K562 (cell line): ENCODE results near the gene QKI. TPM values are rescaled to one million over a fixed set of nuclear protein-coding genes. Genes with fewer than 3 reads are reported as not detected.

Experiments used
- BRD4 ChIP-seq: fragments of 200-600 bp; sonication (generic); IDR thresholded peaks from 2 replicates; pipeline ENCODE4 v1.6.1; 2017; ENCODE audit warnings: inconsistent platforms
- C11orf30 ChIP-seq: fragments of 450-650 bp; IDR thresholded peaks from 2 replicates; pipeline ENCODE4 v1.6.1; 2016; ENCODE audit warnings: low read depth, mild to moderate bottlenecking
- CBX1 ChIP-seq: sonication (generic); IDR thresholded peaks from 2 replicates; pipeline ENCODE4 v1.6.1; 2016; ENCODE audit warnings: antibody characterized with exemption, low read depth, mild to moderate bottlenecking
- CBX8 ChIP-seq: fragments of 200-600 bp; sonication (generic); IDR thresholded peaks from 2 replicates; pipeline ENCODE4 v1.6.1; 2012; ENCODE audit warnings: borderline replicate concordance, mixed run types, low read depth, mild to moderate bottlenecking, moderate library complexity, mixed read lengths, low read length, control low read depth, inconsistent platforms; ENCODE audit not compliant: poor library complexity, severe bottlenecking; ENCODE audit errors: extremely low read depth
- CREB1 ChIP-seq, 2 experiments: sonication (generic) in 1 of 2; formaldehyde crosslinking in 1 of 2; IDR thresholded peaks; 2 replicates each; pipeline versions ENCODE4 v1.6.1 to v1.8.0; 2012 to 2022; ENCODE audit warnings: inconsistent platforms in 1 of 2, mild to moderate bottlenecking in 1 of 2, missing genetic modification reagents in 1 of 2, moderate library complexity in 1 of 2
- ETV5 ChIP-seq: sonication (generic); formaldehyde crosslinking; IDR thresholded peaks from 2 replicates; pipeline ENCODE4 v1.4.0; 2020; ENCODE audit warnings: low read depth, mild to moderate bottlenecking, missing genetic modification reagents
- HEY1 ChIP-seq: fragments of 250-450 bp; sonication (Bioruptor Pico); IDR thresholded peaks from 2 replicates; pipeline ENCODE4 v1.5.0; 2020; ENCODE audit warnings: mild to moderate bottlenecking, moderate library complexity, borderline replicate concordance
- KDM1A ChIP-seq, 2 experiments: fragments of 450-650 bp; IDR thresholded peaks; 2 replicates each; pipeline ENCODE4 v1.6.1; 2016; ENCODE audit warnings: mild to moderate bottlenecking in 2 of 2
- KLF13 ChIP-seq: fragments of 450-650 bp; IDR thresholded peaks from 2 replicates; pipeline ENCODE4 v1.6.1; 2016; ENCODE audit warnings: missing genetic modification characterization, low read depth, mild to moderate bottlenecking, missing compliant biosample characterization, moderate library complexity, borderline replicate concordance
- MIER1 ChIP-seq: fragments of 450-650 bp; IDR thresholded peaks from 2 replicates; pipeline ENCODE4 v1.6.1; 2016; ENCODE audit warnings: antibody characterized with exemption, mild to moderate bottlenecking, low read depth
- NCOA4 ChIP-seq: fragments of 450-650 bp; IDR thresholded peaks from 2 replicates; pipeline ENCODE4 v1.6.1; 2018; ENCODE audit warnings: mild to moderate bottlenecking; ENCODE audit not compliant: partially characterized antibody
- NCOA6 ChIP-seq: fragments of 450-650 bp; IDR thresholded peaks from 2 replicates; pipeline ENCODE4 v1.6.1; 2017; ENCODE audit warnings: mild to moderate bottlenecking
- NEUROD1 ChIP-seq: fragments of 150-350 bp; IDR thresholded peaks from 2 replicates; pipeline ENCODE4 v1.6.1; 2014; ENCODE audit warnings: borderline replicate concordance, low read length, low read depth; ENCODE audit not compliant: partially characterized antibody
- SMAD2 ChIP-seq: fragments of 150-350 bp; IDR thresholded peaks from 2 replicates; pipeline ENCODE4 v1.6.1; 2014; ENCODE audit warnings: low read depth, mild to moderate bottlenecking, low read length
- STAT5B ChIP-seq: fragments of 250-450 bp; sonication (Bioruptor Pico); IDR thresholded peaks from 2 replicates; pipeline ENCODE4 v1.8.0; 2021; ENCODE audit warnings: mild to moderate bottlenecking, inconsistent platforms
- TAL1 ChIP-seq: fragments of 450-650 bp; IDR thresholded peaks from 2 replicates; pipeline ENCODE4 v1.6.1; 2016; ENCODE audit warnings: mild to moderate bottlenecking
- TEAD1 ChIP-seq, 2 experiments: fragments of 450-650 bp in 1 of 2; sonication (generic) in 1 of 2; formaldehyde crosslinking; IDR thresholded peaks; 2 replicates each; pipeline versions ENCODE4 v1.4.0 to v1.8.0; 2020 to 2022; ENCODE audit warnings: mild to moderate bottlenecking in 2 of 2, missing genetic modification reagents in 1 of 2
- ZNF124 ChIP-seq: sonication (generic); formaldehyde crosslinking; IDR thresholded peaks from 2 replicates; pipeline ENCODE4 v1.8.1; 2022; ENCODE audit warnings: missing genetic modification reagents
- ZNF232 ChIP-seq: sonication (generic); formaldehyde crosslinking; IDR thresholded peaks from 2 replicates; pipeline ENCODE4 v1.8.0; 2022; ENCODE audit warnings: mild to moderate bottlenecking, missing genetic modification reagents
- ZNF282 ChIP-seq: sonication (generic); formaldehyde crosslinking; IDR thresholded peaks from 2 replicates; pipeline ENCODE4 v1.8.1; 2023; ENCODE audit warnings: missing genetic modification reagents
- ZNF354B ChIP-seq: fragments of 250-450 bp; sonication (Bioruptor Pico); IDR thresholded peaks from 2 replicates; pipeline ENCODE4 v1.4.0; 2020
- ZNF644 ChIP-seq: fragments of 200-800 bp; sonication (Bioruptor generic); IDR thresholded peaks from 2 replicates; pipeline ENCODE4 v1.6.1; 2016; ENCODE audit warnings: low read depth, missing genetic modification characterization, missing compliant biosample characterization
- ZNF695 ChIP-seq: fragments of 450-650 bp; formaldehyde crosslinking; IDR thresholded peaks from 2 replicates; pipeline ENCODE4 v1.4.0; 2020; ENCODE audit warnings: mild to moderate bottlenecking, moderate library complexity
- polyA plus RNA-seq, 8 experiments: library from polyadenylated mRNA; depleted of rRNA in 4 of 8; stranded (reverse) in 5 of 8; unstranded in 3 of 8; fragments of >200 nt; fragmentation: Nextera tagmentation in 2 of 8; fragmentation: Illumina TruSeq in 1 of 8; extraction: Ambion mirVana in 2 of 8; extraction: Trizol in 1 of 8; gene quantifications; 2 replicates each; pipeline versions ENCODE4 v1.2.1 to v1.2.3, GENCODE V29; 2011 to 2014; ENCODE audit warnings: inconsistent platforms in 1 of 8, missing spikeins in 1 of 8
- total RNA-seq, 7 experiments: library from RNA; depleted of rRNA in 6 of 7; stranded (reverse); fragments of >200 nt in 6 of 7; fragmentation: Illumina TruSeq in 2 of 7; extraction: Trizol in 2 of 7; gene quantifications; 2 replicates each; pipeline versions ENCODE4 v1.2.1 to v1.2.3, GENCODE V29; 2011 to 2021; ENCODE audit warnings: low replicate concordance in 1 of 7
- TF ChIP-seq, protein P1 (sequence below), 2 experiments: fragments of 450-650 bp in 1 of 2; IDR thresholded peaks; 2 replicates each; pipeline ENCODE4 v1.6.1; 2011 to 2017; ENCODE audit warnings: low read depth in 2 of 2, antibody characterized with exemption in 1 of 2, borderline replicate concordance in 1 of 2, low read length in 1 of 2, mild to moderate bottlenecking in 1 of 2, mixed read lengths in 1 of 2; ENCODE audit not compliant: control insufficient read depth in 1 of 2
- TF ChIP-seq, protein P2 (sequence below): sonication (generic); formaldehyde crosslinking; IDR thresholded peaks from 2 replicates; pipeline ENCODE4 v1.8.0; 2022; ENCODE audit warnings: mild to moderate bottlenecking, low read depth, missing genetic modification reagents

The QKI gene
- total and polyA plus RNA-seq, 9 of the 15 experiments (the other 6 are each of a cell fraction or from before 2014, with no cell fraction given): 20.4 to 215 (median 123) TPM

DNA sequence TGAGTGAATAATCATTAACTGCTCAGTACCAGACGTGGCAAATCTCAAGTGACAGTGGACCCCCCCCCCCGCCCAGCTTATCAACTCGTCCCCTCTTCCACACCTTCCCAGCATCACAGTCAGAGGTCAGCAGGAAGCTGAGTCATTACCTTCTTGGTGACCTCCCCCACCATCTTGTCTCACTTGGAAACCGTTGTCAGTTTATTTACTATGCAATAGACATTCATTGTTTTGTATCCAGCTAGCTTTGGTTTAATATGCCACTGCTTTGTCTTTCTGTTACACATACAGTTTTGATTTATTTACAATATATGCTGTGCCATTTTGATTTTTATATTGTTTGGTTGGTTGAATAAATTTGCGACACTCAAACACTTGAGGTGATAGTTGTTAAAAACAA lies 158.1 kb downstream of the QKI start (continued):
- TF ChIP-seq, protein P1, sequence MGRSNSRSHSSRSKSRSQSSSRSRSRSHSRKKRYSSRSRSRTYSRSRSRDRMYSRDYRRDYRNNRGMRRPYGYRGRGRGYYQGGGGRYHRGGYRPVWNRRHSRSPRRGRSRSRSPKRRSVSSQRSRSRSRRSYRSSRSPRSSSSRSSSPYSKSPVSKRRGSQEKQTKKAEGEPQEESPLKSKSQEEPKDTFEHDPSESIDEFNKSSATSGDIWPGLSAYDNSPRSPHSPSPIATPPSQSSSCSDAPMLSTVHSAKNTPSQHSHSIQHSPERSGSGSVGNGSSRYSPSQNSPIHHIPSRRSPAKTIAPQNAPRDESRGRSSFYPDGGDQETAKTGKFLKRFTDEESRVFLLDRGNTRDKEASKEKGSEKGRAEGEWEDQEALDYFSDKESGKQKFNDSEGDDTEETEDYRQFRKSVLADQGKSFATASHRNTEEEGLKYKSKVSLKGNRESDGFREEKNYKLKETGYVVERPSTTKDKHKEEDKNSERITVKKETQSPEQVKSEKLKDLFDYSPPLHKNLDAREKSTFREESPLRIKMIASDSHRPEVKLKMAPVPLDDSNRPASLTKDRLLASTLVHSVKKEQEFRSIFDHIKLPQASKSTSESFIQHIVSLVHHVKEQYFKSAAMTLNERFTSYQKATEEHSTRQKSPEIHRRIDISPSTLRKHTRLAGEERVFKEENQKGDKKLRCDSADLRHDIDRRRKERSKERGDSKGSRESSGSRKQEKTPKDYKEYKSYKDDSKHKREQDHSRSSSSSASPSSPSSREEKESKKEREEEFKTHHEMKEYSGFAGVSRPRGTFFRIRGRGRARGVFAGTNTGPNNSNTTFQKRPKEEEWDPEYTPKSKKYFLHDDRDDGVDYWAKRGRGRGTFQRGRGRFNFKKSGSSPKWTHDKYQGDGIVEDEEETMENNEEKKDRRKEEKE (IDR thresholded peaks at IDR 0.05; ENCODE audit: borderline replicate concordance in 1 of 2, control insufficient read depth in 1 of 2, low read depth in 2 of 2, low read length in 1 of 2): no peak
- no peak for TF ChIP-seq ZNF354B
- TF ChIP-seq ZNF124 (CRISPR knock-in tag): no peak
- TF ChIP-seq ZNF644 (tag): peak; percentile 67
- no peak for TF ChIP-seq SMAD2
- no peak for TF ChIP-seq CBX8
- peak; percentile 74 for TF ChIP-seq ETV5 (CRISPR knock-in tag)
- no peak; the same call in 1 of the 2 replicates for TF ChIP-seq CREB1 (IDR thresholded peaks at IDR 0.05)
- TF ChIP-seq CREB1 (CRISPR knock-in tag; IDR thresholded peaks at IDR 0.05): no peak
- peak; percentile 60 for TF ChIP-seq NEUROD1
- no peak for TF ChIP-seq NCOA6
- TF ChIP-seq KLF13 (tag): no peak
- no peak for TF ChIP-seq CBX1
- TF ChIP-seq TAL1: peak; percentile 45; the same call in 1 of the 2 replicates
- TF ChIP-seq BRD4: no peak
- TF ChIP-seq NCOA4: no peak
- TF ChIP-seq ZNF695: no peak
- no peak for TF ChIP-seq TEAD1 (CRISPR knock-in tag; IDR thresholded peaks at IDR 0.05)
- TF ChIP-seq C11orf30: peak; percentile 70
- no peak for TF ChIP-seq ZNF282 (CRISPR knock-in tag)
- TF ChIP-seq HEY1 (CRISPR knock-in tag): no peak
- no peak for TF ChIP-seq STAT5B (CRISPR knock-in tag)
- TF ChIP-seq ZNF232 (CRISPR knock-in tag): no peak
- TF ChIP-seq MIER1: peak; percentile 31; the same call in 1 of the 2 replicates
- peak; percentile 94 to 96 for TF ChIP-seq KDM1A (IDR thresholded peaks at IDR 0.05)
- TF ChIP-seq, protein P2, sequence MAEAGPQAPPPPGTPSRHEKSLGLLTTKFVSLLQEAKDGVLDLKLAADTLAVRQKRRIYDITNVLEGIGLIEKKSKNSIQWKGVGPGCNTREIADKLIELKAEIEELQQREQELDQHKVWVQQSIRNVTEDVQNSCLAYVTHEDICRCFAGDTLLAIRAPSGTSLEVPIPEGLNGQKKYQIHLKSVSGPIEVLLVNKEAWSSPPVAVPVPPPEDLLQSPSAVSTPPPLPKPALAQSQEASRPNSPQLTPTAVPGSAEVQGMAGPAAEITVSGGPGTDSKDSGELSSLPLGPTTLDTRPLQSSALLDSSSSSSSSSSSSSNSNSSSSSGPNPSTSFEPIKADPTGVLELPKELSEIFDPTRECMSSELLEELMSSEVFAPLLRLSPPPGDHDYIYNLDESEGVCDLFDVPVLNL: no peak
